Stimulated activated CD4-positive, alpha-beta T cell treated with anti-CD3 and anti-CD28 coated beads, Interleukin-1b, Interleukin-23, amount 100 ng/mL, for 1 hour (primary cell): Measurements from ENCODE around the gene SLC35E4.
"Not testable (repeated sequence)": the region's sequence is repeated elsewhere in the genome, so short reads cannot be mapped to it uniquely, and the experiment has no call there.

Experiments used
- DNase-seq, 2 donors: peaks; one replicate each; pipeline ENCODE4 v3.0.0-alpha.2; 2020; ENCODE audit warnings: low read depth in 2 of 2

Gene SLC35E4

GRCh38 chr22:30611197-30611596, 24.4 kb upstream of the SLC35E4 start:
- no peak for DNase-seq

- no peak for DNase-seq
Measured at GRCh38 chr22:30612789-30613188, 22.8 kb upstream of the SLC35E4 start.

- no peak for DNase-seq
Measured at GRCh38 chr22:30614268-30614667, 21.3 kb upstream of the SLC35E4 start.

GRCh38 chr22:30614879-30615278, 20.7 kb upstream of the SLC35E4 start:
- no peak for DNase-seq

- no peak for DNase-seq
Measured at GRCh38 chr22:30615543-30615954, 20.0 kb upstream of the SLC35E4 start.

GRCh38 chr22:30617819-30618218, 17.8 kb upstream of the SLC35E4 start:
- no peak for DNase-seq

- not testable (repeated sequence) for DNase-seq
Measured at GRCh38 chr22:30619909-30620308, 15.7 kb upstream of the SLC35E4 start.

- DNase-seq: no peak
Measured at GRCh38 chr22:30626413-30626812, 9.2 kb upstream of the SLC35E4 start.

- DNase-seq: no peak
Measured at GRCh38 chr22:30627471-30627870, 8.1 kb upstream of the SLC35E4 start.

- DNase-seq: no peak
Measured at GRCh38 chr22:30628491-30628890, 7.1 kb upstream of the SLC35E4 start.

- DNase-seq: not testable (repeated sequence)
Measured at GRCh38 chr22:30631469-30631868, 4.1 kb upstream of the SLC35E4 start.

GRCh38 chr22:30634471-30635233, 929 bp upstream of the SLC35E4 start:
- peak; percentile 80 to 89 for DNase-seq

- DNase-seq: no peak
Measured at GRCh38 chr22:30636226-30637077, 871 bp downstream of the SLC35E4 start.

GRCh38 chr22:30637701-30638114, 2.1 kb downstream of the SLC35E4 start:
- no peak for DNase-seq

GRCh38 chr22:30640361-30640760, 4.8 kb downstream of the SLC35E4 start:
- no peak for DNase-seq

- no peak for DNase-seq
Measured at GRCh38 chr22:30640839-30641430, 5.4 kb downstream of the SLC35E4 start.

- no peak for DNase-seq
Measured at GRCh38 chr22:30643055-30643875, 7.7 kb downstream of the SLC35E4 start.

- DNase-seq: no peak
Measured at GRCh38 chr22:30646518-30647160, 11.1 kb downstream of the SLC35E4 start.

- no peak for DNase-seq
Measured at GRCh38 chr22:30647536-30647935, 12.0 kb downstream of the SLC35E4 start.

GRCh38 chr22:30648825-30649224, 13.2 kb downstream of the SLC35E4 start:
- no peak for DNase-seq

- peak; percentile 66 to 77 for DNase-seq
Measured at GRCh38 chr22:30649430-30650007, 13.9 kb downstream of the SLC35E4 start.
